ENCODE data around the gene SPI1. TPM values are rescaled to one million over a fixed set of nuclear protein-coding genes. Genes with fewer than 3 reads are reported as not detected.
A peak's percentile ranks its signal among the peaks of the same experiment; 100 is the strongest.

The SPI1 gene
- total RNA-seq, 2 experiments from 2014 or later = 4.9 to 5.9 TPM

GRCh38 chr11:47366020-47366490, 12.3 kb downstream of the SPI1 start:
- no peaks in the 10 kb centered on the region for H3K27me3 Mint-ChIP-seq

GRCh38 chr11:47361419-47361818, 16.9 kb downstream of the SPI1 start:
- no peak for TF ChIP-seq CTCF (IDR thresholded peaks at IDR 0.05)
- POLR2A ChIA-PET = no interaction called here

More at GRCh38 chr11:47366020-47366490, 12.3 kb downstream of the SPI1 start:
- Histone ChIP-seq H3K27me3 (ENCODE audit: control insufficient read depth in 1 of 2, insufficient read depth in 2 of 2, low read length in 2 of 2) (no peaks in the 10 kb centered on the region), H3K27ac (ENCODE audit: low read depth in 1 of 2, low read length in 2 of 2) (no peak overlapping the region), H3K36me3 (ENCODE audit: insufficient read depth, low read length) (no peaks in the 10 kb centered on the region), H3K4me1 (ENCODE audit: insufficient read depth, low read length) (peaks cover 2% of the 10 kb centered on the region), H3K4me3 (ENCODE audit: low read length) (no peak overlapping the region), H3K9me3 (ENCODE audit: control insufficient read depth in 1 of 2, insufficient read depth in 1 of 2, low read length in 2 of 2) (no peaks in the 10 kb centered on the region)
- no peak for TF ChIP-seq CTCF (IDR thresholded peaks at IDR 0.05)
- Mint-ChIP-seq H3K4me3 (no peak overlapping the region), H3K36me3 (ENCODE audit: low read depth) (no peaks in the 10 kb centered on the region), H3K27ac (no peak overlapping the region), H3K9me3 (no peaks in the 10 kb centered on the region), H3K4me1 (ENCODE audit: low read depth) (peaks cover 2% of the 10 kb centered on the region)
- CTCF ChIA-PET = no interaction called here
- intact Hi-C loops (cut with DNase I, micrococcal nuclease) = no loop called here
- no peak for ATAC-seq (ENCODE audit: poor library complexity)
- no peak for DNase-seq
- POLR2A ChIA-PET = no interaction called here

GRCh38 chr11:47360341-47360740, 18.0 kb downstream of the SPI1 start:
- H3K4me3 Mint-ChIP-seq = no peak overlapping the region
- Histone ChIP-seq H3K9me3 (ENCODE audit: control insufficient read depth in 1 of 2, insufficient read depth in 1 of 2, low read length in 2 of 2) (no peaks in the 10 kb centered on the region), H3K36me3 (ENCODE audit: insufficient read depth, low read length) (no peaks in the 10 kb centered on the region), H3K4me3 (ENCODE audit: low read length) (no peak overlapping the region), H3K27me3 (ENCODE audit: control insufficient read depth in 1 of 2, insufficient read depth in 2 of 2, low read length in 2 of 2) (no peaks in the 10 kb centered on the region), H3K27ac (ENCODE audit: low read depth in 1 of 2, low read length in 2 of 2) (no peak overlapping the region), H3K4me1 (ENCODE audit: insufficient read depth, low read length) (peaks cover 12% of the 10 kb centered on the region)
- no peaks in the 10 kb centered on the region for H3K27me3 Mint-ChIP-seq
- H3K4me1 Mint-ChIP-seq (ENCODE audit: low read depth) = peaks cover 12% of the 10 kb centered on the region
- TF ChIP-seq CTCF (IDR thresholded peaks at IDR 0.05) = no peak
- intact Hi-C loops (cut with DNase I, micrococcal nuclease) = no loop called here
- ChIA-PET CTCF (no interaction called here), POLR2A (interaction anchor here (1.0 kb wide), 1 partner anchor 47 kb away, joined by 3 read pairs; no protein-coding TSS in a partner anchor)
- H3K36me3 Mint-ChIP-seq (ENCODE audit: low read depth) = no peaks in the 10 kb centered on the region
- DNase-seq = peak in 1 of 14 experiments; percentile 1
- H3K9me3 Mint-ChIP-seq = no peaks in the 10 kb centered on the region
- no peak overlapping the region for H3K27ac Mint-ChIP-seq
- ATAC-seq (ENCODE audit: poor library complexity) = no peak

More at GRCh38 chr11:47361419-47361818, 16.9 kb downstream of the SPI1 start:
- DNase-seq (peak in 1 of 14 experiments; percentile 8), ATAC-seq (ENCODE audit: poor library complexity) (no peak)
- Histone ChIP-seq H3K36me3 (ENCODE audit: insufficient read depth, low read length) (no peaks in the 10 kb centered on the region), H3K27me3 (ENCODE audit: control insufficient read depth in 1 of 2, insufficient read depth in 2 of 2, low read length in 2 of 2) (no peaks in the 10 kb centered on the region), H3K9me3 (ENCODE audit: control insufficient read depth in 1 of 2, insufficient read depth in 1 of 2, low read length in 2 of 2) (no peaks in the 10 kb centered on the region), H3K4me3 (ENCODE audit: low read length) (no peak overlapping the region), H3K27ac (ENCODE audit: low read depth in 1 of 2, low read length in 2 of 2) (no peak overlapping the region), H3K4me1 (ENCODE audit: insufficient read depth, low read length) (peaks cover 12% of the 10 kb centered on the region)
- no peak overlapping the region for H3K4me3 Mint-ChIP-seq
- no peaks in the 10 kb centered on the region for H3K9me3 Mint-ChIP-seq
- H3K36me3 Mint-ChIP-seq (ENCODE audit: low read depth) = no peaks in the 10 kb centered on the region
- H3K27me3 Mint-ChIP-seq = no peaks in the 10 kb centered on the region
- no peak overlapping the region for H3K27ac Mint-ChIP-seq
- CTCF ChIA-PET = no interaction called here
- peaks cover 12% of the 10 kb centered on the region for H3K4me1 Mint-ChIP-seq (ENCODE audit: low read depth)
- intact Hi-C loops (cut with DNase I, micrococcal nuclease) = no loop called here

All from CD4-positive, alpha-beta T cell (primary cell).